Activated CD8-positive, alpha-beta memory T cell treated with anti-CD3 and anti-CD28 coated beads, Interleukin-2, amount 10 ng/mL, durations not matched to agents 7 days and 5 days (primary cell): ENCODE results near the gene FABP3. TPM values are rescaled to one million over a fixed set of nuclear protein-coding genes. Genes with fewer than 3 reads are reported as not detected.

Experiments
- ATAC-seq: fragments of 150-1000 bp; cut with Tn5 transposase; one replicate; pipeline ENCODE4 v1.10.0; 2021; ENCODE audit warnings: moderate library complexity
- CTCF ChIA-PET: fragments of 350-600 bp; sonication (Branson Sonifier 250); formaldehyde crosslinking; loops from one replicate; lab custom pipeline; 2021; ENCODE audit warnings: antibody characterized with exemption; lab: Charles Lee
- DNase-seq: peaks from one replicate; pipeline ENCODE4 v3.0.0-alpha.2; 2020
- H3K27ac Mint-ChIP-seq: one replicate; pipeline ENCODE4 v1.8.0; 2021; ENCODE audit warnings: mild to moderate bottlenecking, mixed read lengths
- H3K27me3 Mint-ChIP-seq: one replicate; pipeline ENCODE4 v1.8.0; 2021; ENCODE audit warnings: mixed read lengths
- H3K36me3 Mint-ChIP-seq: one replicate; pipeline ENCODE4 v1.8.0; 2021; ENCODE audit warnings: mild to moderate bottlenecking, mixed read lengths
- H3K4me1 Mint-ChIP-seq: one replicate; pipeline ENCODE4 v1.8.0; 2021; ENCODE audit warnings: mixed read lengths
- H3K4me3 Mint-ChIP-seq: one replicate; pipeline ENCODE4 v1.8.0; 2021; ENCODE audit warnings: mild to moderate bottlenecking, moderate library complexity, mixed read lengths
- H3K9me3 Mint-ChIP-seq: one replicate; pipeline ENCODE4 v1.8.0; 2022; ENCODE audit warnings: low read depth, mixed read lengths
- total RNA-seq, 2 experiments: library from RNA; stranded (reverse); gene quantifications; one replicate each; pipeline ENCODE4 v1.2.3, GENCODE V29; 2021

The FABP3 gene
- total RNA-seq, 2 experiments from 2014 or later, result not detected

GRCh38 chr1:31315902-31316301 is 57.0 kb downstream of the FABP3 start:
- ATAC-seq (no peak), DNase-seq (no peak)
- H3K27ac Mint-ChIP-seq, result no peak overlapping the region
- CTCF ChIA-PET, result no interaction called here
- no peaks in the 10 kb centered on the region for H3K27me3 Mint-ChIP-seq
- peaks cover 38% of the 10 kb centered on the region for H3K36me3 Mint-ChIP-seq
- no peaks in the 10 kb centered on the region for H3K4me1 Mint-ChIP-seq
- H3K4me3 Mint-ChIP-seq, result no peak overlapping the region
- H3K9me3 Mint-ChIP-seq, result no peaks in the 10 kb centered on the region

Other genes starting within 250 kb of the FABP3 start
- under 1 TPM; 0.26 to 0.79 TPM for gene NKAIN1, start 133.2 kb downstream of the FABP3 start, total RNA-seq
- 100 to 1,000 TPM in 1 of 2 experiments, 10 to 100 TPM in 1; 98.6 to 112 TPM for gene SNRNP40, start 76.3 kb downstream of the FABP3 start, total RNA-seq
- 10 to 100 TPM; 23.7 to 24.0 TPM for gene ZCCHC17, start 76.0 kb downstream of the FABP3 start, total RNA-seq
- gene SERINC2, start 40.1 kb upstream of the FABP3 start, total RNA-seq, result under 1 TPM in 1 of 2 experiments, not detected in 1; 0.32 TPM
- gene TINAGL1, start 203.4 kb upstream of the FABP3 start, total RNA-seq, result not detected
- not detected for gene HCRTR1, start 244.6 kb upstream of the FABP3 start, total RNA-seq